Measurements from ENCODE around the gene ZBTB45. TPM values are rescaled to one million over a fixed set of nuclear protein-coding genes. Genes with fewer than 3 reads are reported as not detected.

ZBTB45 gene
- total RNA-seq, 1 donor from 2014 or later: 6.9 TPM

Small RNA genes lying within 50 kb of the gene (small RNA-seq; reads per million reads assigned to genes)
- gene MIR6807 (0.20 reads per million), gene RN7SL525P (not detected), gene RN7SL693P (not detected), gene RNU6-1337P (not detected)

Other genes with a start within 250 kb of the ZBTB45 start
- 14.3 TPM for gene ZNF8, start 240.9 kb downstream of the ZBTB45 start, total RNA-seq
- 22.4 TPM for gene ERVK3-1, start 214.4 kb downstream of the ZBTB45 start, total RNA-seq
- gene ZSCAN22, start 192.8 kb downstream of the ZBTB45 start, total RNA-seq: 2.0 TPM
- 0.41 TPM for gene A1BG, start 166.3 kb downstream of the ZBTB45 start, total RNA-seq
- 6.1 TPM for gene ZNF497, start 157.1 kb downstream of the ZBTB45 start, total RNA-seq
- gene ZNF837, start 138.8 kb downstream of the ZBTB45 start, total RNA-seq: 2.4 TPM
- gene RPS5, start 132.5 kb downstream of the ZBTB45 start, total RNA-seq: 2,200 TPM
- gene RNF225, start 124.2 kb downstream of the ZBTB45 start, total RNA-seq: not detected
- 11.8 TPM for gene ZNF584, start 111.2 kb downstream of the ZBTB45 start, total RNA-seq
- gene ZNF132, start 79.7 kb downstream of the ZBTB45 start, total RNA-seq: 15.9 TPM
- 24.1 TPM for gene ZNF324B, start 68.2 kb downstream of the ZBTB45 start, total RNA-seq
- gene ZNF324, start 52.7 kb downstream of the ZBTB45 start, total RNA-seq: 20.8 TPM
- gene ZNF446, start 43.5 kb downstream of the ZBTB45 start, total RNA-seq: 8.6 TPM
- 6.9 TPM for gene SLC27A5, start 7.8 kb downstream of the ZBTB45 start, total RNA-seq
- 332 TPM for gene TRIM28, start 24.3 kb upstream of the ZBTB45 start, total RNA-seq
- 62.8 TPM for gene CHMP2A, start 35.3 kb upstream of the ZBTB45 start, total RNA-seq
- gene UBE2M, start 38.8 kb upstream of the ZBTB45 start, total RNA-seq: 64.8 TPM
- gene MZF1, start 53.5 kb upstream of the ZBTB45 start, total RNA-seq: 11.0 TPM